Measurements from ENCODE around the gene ART5. TPM values are rescaled to one million over a fixed set of nuclear protein-coding genes. Genes with fewer than 3 reads are reported as not detected.
"Not testable (repeated sequence)": the region's sequence is repeated elsewhere in the genome, so short reads cannot be mapped to it uniquely, and the experiment has no call there.

The ART5 gene
- total and polyA plus RNA-seq, 2 experiments from 2014 or later = 6.4 to 12.9 TPM

DNA sequence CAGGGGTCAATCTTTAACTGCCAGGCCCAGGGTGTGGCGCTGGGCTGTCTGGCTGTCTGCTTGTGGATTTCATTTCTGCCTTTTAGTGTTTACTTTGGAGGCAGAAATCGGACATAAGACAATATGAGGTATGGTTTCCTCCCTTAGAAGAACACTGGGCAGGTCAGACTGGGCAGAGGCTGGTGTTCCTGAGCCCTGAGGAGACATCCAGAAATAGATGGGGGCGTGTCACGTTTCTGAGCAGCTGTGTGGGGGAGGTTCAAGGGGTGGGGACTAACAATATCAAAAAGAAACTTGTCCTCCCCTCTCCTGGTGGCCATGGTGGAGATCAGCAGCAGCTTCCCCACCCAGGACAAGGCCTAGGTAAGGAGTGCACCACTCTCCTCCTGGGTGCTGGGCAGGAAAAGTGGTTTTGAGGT lies 3.0 kb upstream of the ART5 start, which contains the start of gene ART1:
Gene ART1, plus strand, starts transcription at position 312 of the 419 bp plus-strand sequence. CDS start 14,086 bp downstream, outside the sequence.
- ATAC-seq (no peak), DNase-seq (ENCODE audit: low spot score) (no peak)
- Mint-ChIP-seq H3K36me3 (ENCODE audit: low read depth) (peaks cover 28% of the 10 kb centered on the region), H3K9me3 (peaks cover 47% of the 10 kb centered on the region), H3K4me3 (no peak within 1 kb of the TSS), H3K4me1 (peaks cover 13% of the 10 kb centered on the region), H3K27ac (no peak within 1 kb of the TSS), H3K27me3 (ENCODE audit: insufficient read depth, low read depth, poor library complexity) (peaks cover 31% of the 10 kb centered on the region)
- H3K27me3 ChIP-seq (ENCODE audit: insufficient read depth) = peaks cover 8% of the 10 kb centered on the region; the same call in 1 of the 2 replicates
- no peaks in the 10 kb centered on the region for H3K9me2 ChIP-seq (ENCODE audit: insufficient read depth)
- no peak for TF ChIP-seq NANOG (IDR thresholded peaks at IDR 0.05; ENCODE audit: borderline replicate concordance)
- no peak for TF ChIP-seq EZH2 (IDR thresholded peaks at IDR 0.05; ENCODE audit: low read depth, unreplicated experiment)
- TF ChIP-seq JUNB (IDR thresholded peaks at IDR 0.05; ENCODE audit: unreplicated experiment) = no peak
- TF ChIP-seq, protein P1, sequence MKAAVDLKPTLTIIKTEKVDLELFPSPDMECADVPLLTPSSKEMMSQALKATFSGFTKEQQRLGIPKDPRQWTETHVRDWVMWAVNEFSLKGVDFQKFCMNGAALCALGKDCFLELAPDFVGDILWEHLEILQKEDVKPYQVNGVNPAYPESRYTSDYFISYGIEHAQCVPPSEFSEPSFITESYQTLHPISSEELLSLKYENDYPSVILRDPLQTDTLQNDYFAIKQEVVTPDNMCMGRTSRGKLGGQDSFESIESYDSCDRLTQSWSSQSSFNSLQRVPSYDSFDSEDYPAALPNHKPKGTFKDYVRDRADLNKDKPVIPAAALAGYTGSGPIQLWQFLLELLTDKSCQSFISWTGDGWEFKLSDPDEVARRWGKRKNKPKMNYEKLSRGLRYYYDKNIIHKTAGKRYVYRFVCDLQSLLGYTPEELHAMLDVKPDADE (IDR thresholded peaks at IDR 0.05) = no peak
- TF ChIP-seq, protein P2, sequence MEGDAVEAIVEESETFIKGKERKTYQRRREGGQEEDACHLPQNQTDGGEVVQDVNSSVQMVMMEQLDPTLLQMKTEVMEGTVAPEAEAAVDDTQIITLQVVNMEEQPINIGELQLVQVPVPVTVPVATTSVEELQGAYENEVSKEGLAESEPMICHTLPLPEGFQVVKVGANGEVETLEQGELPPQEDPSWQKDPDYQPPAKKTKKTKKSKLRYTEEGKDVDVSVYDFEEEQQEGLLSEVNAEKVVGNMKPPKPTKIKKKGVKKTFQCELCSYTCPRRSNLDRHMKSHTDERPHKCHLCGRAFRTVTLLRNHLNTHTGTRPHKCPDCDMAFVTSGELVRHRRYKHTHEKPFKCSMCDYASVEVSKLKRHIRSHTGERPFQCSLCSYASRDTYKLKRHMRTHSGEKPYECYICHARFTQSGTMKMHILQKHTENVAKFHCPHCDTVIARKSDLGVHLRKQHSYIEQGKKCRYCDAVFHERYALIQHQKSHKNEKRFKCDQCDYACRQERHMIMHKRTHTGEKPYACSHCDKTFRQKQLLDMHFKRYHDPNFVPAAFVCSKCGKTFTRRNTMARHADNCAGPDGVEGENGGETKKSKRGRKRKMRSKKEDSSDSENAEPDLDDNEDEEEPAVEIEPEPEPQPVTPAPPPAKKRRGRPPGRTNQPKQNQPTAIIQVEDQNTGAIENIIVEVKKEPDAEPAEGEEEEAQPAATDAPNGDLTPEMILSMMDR (conservative IDR thresholded peaks at IDR 0.05; ENCODE audit: low read depth in 2 of 2) = no peak
- TF ChIP-seq, protein P3, sequence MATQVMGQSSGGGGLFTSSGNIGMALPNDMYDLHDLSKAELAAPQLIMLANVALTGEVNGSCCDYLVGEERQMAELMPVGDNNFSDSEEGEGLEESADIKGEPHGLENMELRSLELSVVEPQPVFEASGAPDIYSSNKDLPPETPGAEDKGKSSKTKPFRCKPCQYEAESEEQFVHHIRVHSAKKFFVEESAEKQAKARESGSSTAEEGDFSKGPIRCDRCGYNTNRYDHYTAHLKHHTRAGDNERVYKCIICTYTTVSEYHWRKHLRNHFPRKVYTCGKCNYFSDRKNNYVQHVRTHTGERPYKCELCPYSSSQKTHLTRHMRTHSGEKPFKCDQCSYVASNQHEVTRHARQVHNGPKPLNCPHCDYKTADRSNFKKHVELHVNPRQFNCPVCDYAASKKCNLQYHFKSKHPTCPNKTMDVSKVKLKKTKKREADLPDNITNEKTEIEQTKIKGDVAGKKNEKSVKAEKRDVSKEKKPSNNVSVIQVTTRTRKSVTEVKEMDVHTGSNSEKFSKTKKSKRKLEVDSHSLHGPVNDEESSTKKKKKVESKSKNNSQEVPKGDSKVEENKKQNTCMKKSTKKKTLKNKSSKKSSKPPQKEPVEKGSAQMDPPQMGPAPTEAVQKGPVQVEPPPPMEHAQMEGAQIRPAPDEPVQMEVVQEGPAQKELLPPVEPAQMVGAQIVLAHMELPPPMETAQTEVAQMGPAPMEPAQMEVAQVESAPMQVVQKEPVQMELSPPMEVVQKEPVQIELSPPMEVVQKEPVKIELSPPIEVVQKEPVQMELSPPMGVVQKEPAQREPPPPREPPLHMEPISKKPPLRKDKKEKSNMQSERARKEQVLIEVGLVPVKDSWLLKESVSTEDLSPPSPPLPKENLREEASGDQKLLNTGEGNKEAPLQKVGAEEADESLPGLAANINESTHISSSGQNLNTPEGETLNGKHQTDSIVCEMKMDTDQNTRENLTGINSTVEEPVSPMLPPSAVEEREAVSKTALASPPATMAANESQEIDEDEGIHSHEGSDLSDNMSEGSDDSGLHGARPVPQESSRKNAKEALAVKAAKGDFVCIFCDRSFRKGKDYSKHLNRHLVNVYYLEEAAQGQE (IDR thresholded peaks at IDR 0.05; ENCODE audit: unreplicated experiment) = no peak
- no peak for TF ChIP-seq ZNF114 (CRISPR knock-in tag; IDR thresholded peaks at IDR 0.05)
- TF ChIP-seq, protein P4, sequence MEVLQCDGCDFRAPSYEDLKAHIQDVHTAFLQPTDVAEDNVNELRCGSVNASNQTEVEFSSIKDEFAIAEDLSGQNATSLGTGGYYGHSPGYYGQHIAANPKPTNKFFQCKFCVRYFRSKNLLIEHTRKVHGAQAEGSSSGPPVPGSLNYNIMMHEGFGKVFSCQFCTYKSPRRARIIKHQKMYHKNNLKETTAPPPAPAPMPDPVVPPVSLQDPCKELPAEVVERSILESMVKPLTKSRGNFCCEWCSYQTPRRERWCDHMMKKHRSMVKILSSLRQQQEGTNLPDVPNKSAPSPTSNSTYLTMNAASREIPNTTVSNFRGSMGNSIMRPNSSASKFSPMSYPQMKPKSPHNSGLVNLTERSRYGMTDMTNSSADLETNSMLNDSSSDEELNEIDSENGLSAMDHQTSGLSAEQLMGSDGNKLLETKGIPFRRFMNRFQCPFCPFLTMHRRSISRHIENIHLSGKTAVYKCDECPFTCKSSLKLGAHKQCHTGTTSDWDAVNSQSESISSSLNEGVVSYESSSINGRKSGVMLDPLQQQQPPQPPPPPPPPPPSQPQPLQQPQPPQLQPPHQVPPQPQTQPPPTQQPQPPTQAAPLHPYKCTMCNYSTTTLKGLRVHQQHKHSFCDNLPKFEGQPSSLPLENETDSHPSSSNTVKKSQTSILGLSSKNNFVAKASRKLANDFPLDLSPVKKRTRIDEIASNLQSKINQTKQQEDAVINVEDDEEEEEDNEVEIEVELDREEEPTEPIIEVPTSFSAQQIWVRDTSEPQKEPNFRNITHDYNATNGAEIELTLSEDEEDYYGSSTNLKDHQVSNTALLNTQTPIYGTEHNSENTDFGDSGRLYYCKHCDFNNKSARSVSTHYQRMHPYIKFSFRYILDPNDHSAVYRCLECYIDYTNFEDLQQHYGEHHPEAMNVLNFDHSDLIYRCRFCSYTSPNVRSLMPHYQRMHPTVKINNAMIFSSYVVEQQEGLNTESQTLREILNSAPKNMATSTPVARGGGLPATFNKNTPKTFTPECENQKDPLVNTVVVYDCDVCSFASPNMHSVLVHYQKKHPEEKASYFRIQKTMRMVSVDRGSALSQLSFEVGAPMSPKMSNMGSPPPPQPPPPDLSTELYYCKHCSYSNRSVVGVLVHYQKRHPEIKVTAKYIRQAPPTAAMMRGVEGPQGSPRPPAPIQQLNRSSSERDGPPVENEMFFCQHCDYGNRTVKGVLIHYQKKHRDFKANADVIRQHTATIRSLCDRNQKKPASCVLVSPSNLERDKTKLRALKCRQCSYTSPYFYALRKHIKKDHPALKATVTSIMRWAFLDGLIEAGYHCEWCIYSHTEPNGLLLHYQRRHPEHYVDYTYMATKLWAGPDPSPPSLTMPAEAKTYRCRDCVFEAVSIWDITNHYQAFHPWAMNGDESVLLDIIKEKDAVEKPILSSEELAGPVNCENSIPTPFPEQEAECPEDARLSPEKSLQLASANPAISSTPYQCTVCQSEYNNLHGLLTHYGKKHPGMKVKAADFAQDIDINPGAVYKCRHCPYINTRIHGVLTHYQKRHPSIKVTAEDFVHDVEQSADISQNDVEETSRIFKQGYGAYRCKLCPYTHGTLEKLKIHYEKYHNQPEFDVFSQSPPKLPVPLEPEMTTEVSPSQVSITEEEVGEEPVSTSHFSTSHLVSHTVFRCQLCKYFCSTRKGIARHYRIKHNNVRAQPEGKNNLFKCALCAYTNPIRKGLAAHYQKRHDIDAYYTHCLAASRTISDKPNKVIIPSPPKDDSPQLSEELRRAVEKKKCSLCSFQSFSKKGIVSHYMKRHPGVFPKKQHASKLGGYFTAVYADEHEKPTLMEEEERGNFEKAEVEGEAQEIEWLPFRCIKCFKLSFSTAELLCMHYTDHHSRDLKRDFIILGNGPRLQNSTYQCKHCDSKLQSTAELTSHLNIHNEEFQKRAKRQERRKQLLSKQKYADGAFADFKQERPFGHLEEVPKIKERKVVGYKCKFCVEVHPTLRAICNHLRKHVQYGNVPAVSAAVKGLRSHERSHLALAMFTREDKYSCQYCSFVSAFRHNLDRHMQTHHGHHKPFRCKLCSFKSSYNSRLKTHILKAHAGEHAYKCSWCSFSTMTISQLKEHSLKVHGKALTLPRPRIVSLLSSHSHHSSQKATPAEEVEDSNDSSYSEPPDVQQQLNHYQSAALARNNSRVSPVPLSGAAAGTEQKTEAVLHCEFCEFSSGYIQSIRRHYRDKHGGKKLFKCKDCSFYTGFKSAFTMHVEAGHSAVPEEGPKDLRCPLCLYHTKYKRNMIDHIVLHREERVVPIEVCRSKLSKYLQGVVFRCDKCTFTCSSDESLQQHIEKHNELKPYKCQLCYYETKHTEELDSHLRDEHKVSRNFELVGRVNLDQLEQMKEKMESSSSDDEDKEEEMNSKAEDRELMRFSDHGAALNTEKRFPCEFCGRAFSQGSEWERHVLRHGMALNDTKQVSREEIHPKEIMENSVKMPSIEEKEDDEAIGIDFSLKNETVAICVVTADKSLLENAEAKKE (CRISPR knock-in tag; IDR thresholded peaks at IDR 0.05) = no peak
- H3K4me3 ChIP-seq = no peak within 1 kb of the TSS
- H3K27ac ChIP-seq (ENCODE audit: low read depth) = no peak within 1 kb of the TSS
- H3K4me2 ChIP-seq = no peak within 1 kb of the TSS
- no peak within 1 kb of the TSS for H2AFZ ChIP-seq
- peaks cover 12% of the 10 kb centered on the region; the same call in 1 of the 2 replicates for H3F3A ChIP-seq (replicated peaks; ENCODE audit: low read depth)
- H3K36me3 ChIP-seq (ENCODE audit: insufficient read depth) = no peaks in the 10 kb centered on the region
- no peaks in the 10 kb centered on the region for H3K79me2 ChIP-seq (replicated peaks; ENCODE audit: insufficient read depth)
- H4K20me1 ChIP-seq (replicated peaks; ENCODE audit: insufficient read depth) = no peaks in the 10 kb centered on the region
- no peaks in the 10 kb centered on the region; the same call in 1 of the 2 replicates for H3K4me1 ChIP-seq (ENCODE audit: insufficient read depth)

DNA sequence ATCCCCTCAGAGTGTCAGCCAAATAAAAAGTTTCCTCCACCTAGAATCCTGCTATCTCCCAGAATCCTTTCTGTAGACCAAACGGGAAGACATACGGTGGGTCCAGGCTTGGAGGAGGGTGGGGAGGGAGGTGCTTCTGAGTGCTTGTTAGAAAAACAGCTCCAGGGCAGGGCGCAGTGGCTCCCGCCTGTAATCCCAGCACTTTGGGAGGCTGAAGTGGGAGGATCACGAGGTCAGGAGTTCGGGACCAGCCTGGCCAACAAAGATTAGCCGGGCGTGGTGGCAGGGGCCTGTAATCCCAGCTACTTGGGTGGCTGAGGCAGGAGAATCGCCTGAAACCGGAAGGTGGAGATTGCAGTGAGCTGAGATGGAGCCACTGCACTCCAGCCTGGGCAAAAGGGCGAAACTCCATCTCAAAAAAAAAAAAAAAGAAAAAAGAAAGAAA lies 1.3 kb upstream of the ART5 start:
- DNase-seq (ENCODE audit: low spot score) = peak; percentile 28

More for the DNA sequence above, 1.3 kb upstream of the ART5 start:
- H3K9me3 Mint-ChIP-seq = peaks cover 30% of the 10 kb centered on the region
- not testable (repeated sequence) for H3K79me2 ChIP-seq (replicated peaks; ENCODE audit: insufficient read depth); H4K20me1 ChIP-seq (replicated peaks; ENCODE audit: insufficient read depth); H3K4me1 Mint-ChIP-seq; H3K9me2 ChIP-seq (ENCODE audit: insufficient read depth); H3K36me3 ChIP-seq (ENCODE audit: insufficient read depth); H3K27me3 ChIP-seq (ENCODE audit: insufficient read depth); H3K4me1 ChIP-seq (ENCODE audit: insufficient read depth)
- peaks cover 12% of the 10 kb centered on the region; the same call in 1 of the 2 replicates for H3F3A ChIP-seq (replicated peaks; ENCODE audit: low read depth)
- peak overlapping the region; percentile 94 for H3K4me2 ChIP-seq
- peak; percentile 2 for ATAC-seq
- peak overlapping the region; percentile 86 for H2AFZ ChIP-seq
- H3K4me3 ChIP-seq = peak overlapping the region; percentile 57
- H3K27ac ChIP-seq (ENCODE audit: low read depth) = peak overlapping the region; percentile 98
- peak overlapping the region; percentile 88 for H3K4me3 Mint-ChIP-seq
- peak overlapping the region; percentile 97 for H3K27ac Mint-ChIP-seq
- H3K36me3 Mint-ChIP-seq (ENCODE audit: low read depth) = peaks cover 24% of the 10 kb centered on the region
- H3K27me3 Mint-ChIP-seq (ENCODE audit: insufficient read depth, low read depth, poor library complexity) = peaks cover 33% of the 10 kb centered on the region

Data from GM23338 (cell line).